ENCODE data around the gene INSC.

The INSC gene

DNA sequence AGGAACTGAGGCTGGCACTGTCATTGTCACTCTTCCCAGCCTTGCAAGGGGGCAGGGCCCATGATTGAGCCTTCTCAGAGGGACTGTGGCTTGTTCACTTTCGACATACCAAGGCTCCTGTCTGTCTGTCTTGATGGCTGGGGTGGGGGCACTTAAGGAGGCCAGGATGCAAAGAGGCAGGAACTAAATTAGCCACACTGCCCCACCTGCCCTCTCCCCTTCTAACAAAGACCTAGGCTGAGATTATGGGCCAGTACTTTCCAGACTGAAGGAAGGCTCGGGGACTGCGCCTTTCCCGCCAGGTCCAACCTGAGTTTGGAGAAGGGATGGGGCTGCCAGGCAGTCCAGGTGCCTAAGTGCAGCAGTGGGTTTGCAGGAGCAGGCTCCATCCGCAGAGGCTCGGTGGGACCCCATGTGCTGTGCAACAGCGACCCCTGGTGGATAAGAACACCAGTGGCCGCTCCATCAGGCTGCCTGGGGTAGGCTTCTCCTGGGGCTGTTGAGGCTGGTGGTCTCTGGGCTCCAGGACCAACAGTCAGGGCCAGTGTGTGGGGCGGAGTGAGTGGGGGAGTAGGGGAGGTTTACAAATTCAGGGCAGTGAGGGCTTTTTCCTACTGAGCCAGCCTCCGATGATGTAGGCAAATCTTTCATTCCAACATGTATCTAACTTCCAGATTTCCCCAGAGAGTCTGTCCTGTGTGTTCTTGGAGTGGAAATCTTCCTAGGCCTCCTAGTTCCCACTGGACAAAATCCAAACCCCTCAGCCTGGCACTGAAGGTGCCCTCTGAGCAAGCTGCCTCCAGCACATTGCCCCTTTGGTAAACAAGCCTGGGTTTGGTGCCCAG is 93.9 kb downstream of the INSC start:
- Histone ChIP-seq H3K27ac (ENCODE audit: low read length) (no peak overlapping the region), H3K9me3 (ENCODE audit: insufficient read depth, low read depth, low read length) (no peaks in the 10 kb centered on the region), H3K36me3 (ENCODE audit: insufficient read depth, low read depth, low read length) (no peaks in the 10 kb centered on the region)

DNA sequence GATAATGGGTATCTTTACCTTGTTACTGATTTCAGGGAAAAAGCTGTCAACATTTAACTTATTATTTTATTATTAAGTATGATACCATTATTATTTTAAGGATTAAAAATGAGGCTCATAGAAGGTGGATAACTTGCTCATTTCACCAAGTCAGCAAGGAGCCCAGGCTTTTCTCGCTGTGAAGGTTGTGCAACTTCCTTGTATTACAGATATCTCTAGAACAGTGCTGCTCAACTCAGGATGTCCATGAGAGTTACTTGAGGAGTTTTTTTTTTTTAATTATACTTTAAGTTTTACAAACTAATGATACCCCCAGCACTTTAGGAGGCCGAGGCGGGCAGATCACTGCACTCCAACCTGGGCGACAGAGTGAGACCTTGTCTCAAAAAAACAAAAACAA is 98.2 kb downstream of the INSC start:
- H3K36me3 ChIP-seq (ENCODE audit: insufficient read depth, low read depth, low read length), result no peaks in the 10 kb centered on the region
- H3K4me1 ChIP-seq (ENCODE audit: insufficient read depth, low read length), result no peaks in the 10 kb centered on the region
- H3K9ac ChIP-seq (ENCODE audit: low read depth, low read length), result no peak overlapping the region
- no peaks in the 10 kb centered on the region for H3K27me3 ChIP-seq (ENCODE audit: insufficient read depth, low read length)
- no peak overlapping the region for H3K4me3 ChIP-seq (ENCODE audit: low read length)
- H3K9me3 ChIP-seq (ENCODE audit: insufficient read depth, low read depth, low read length), result no peaks in the 10 kb centered on the region
- no peak overlapping the region for H3K27ac ChIP-seq (ENCODE audit: low read length)

More for the DNA sequence above, 93.9 kb downstream of the INSC start:
- Histone ChIP-seq H3K27me3 (ENCODE audit: insufficient read depth, low read length) (no peaks in the 10 kb centered on the region), H3K9ac (ENCODE audit: low read depth, low read length) (no peak overlapping the region), H3K4me3 (ENCODE audit: low read length) (no peak overlapping the region), H3K4me1 (ENCODE audit: insufficient read depth, low read length) (no peaks in the 10 kb centered on the region)

DNA sequence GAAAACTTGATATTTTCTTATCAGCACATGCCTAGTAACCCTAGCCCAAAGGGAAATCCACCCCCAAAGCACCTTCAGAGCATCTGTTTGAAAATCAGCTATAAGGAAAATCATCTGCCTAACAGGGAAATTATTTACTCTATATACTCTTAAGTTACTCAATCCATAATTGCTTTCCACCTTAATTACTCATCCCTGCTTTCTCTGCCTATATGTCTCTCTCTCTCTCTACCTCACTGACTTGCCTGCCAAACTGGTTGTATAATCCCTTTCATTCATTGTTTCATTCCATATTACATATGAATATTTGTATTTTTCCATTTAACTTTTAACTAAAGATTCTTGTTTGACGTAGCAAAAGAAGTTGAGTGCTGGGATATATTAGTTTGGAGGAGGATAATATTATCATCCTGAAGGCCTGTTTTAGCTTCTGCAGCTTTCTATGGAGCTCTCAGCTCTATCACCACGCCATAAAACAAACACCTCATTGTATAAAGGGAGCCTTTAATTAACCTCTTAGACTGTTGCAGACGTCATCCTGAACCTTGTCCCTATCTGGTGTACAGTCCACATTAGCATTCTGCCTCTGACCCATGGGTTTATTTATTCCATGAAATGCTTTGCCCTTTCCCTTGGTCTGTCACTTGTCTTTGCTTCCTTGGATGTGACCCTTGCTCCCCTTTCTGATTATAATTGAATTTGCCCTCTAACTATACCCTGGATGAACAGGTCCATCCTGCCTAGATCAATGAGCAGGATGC is 98.9 kb downstream of the INSC start:
- Histone ChIP-seq H3K36me3 (ENCODE audit: insufficient read depth, low read depth, low read length) (no peaks in the 10 kb centered on the region), H3K27ac (ENCODE audit: low read length) (no peak overlapping the region)

DNA sequence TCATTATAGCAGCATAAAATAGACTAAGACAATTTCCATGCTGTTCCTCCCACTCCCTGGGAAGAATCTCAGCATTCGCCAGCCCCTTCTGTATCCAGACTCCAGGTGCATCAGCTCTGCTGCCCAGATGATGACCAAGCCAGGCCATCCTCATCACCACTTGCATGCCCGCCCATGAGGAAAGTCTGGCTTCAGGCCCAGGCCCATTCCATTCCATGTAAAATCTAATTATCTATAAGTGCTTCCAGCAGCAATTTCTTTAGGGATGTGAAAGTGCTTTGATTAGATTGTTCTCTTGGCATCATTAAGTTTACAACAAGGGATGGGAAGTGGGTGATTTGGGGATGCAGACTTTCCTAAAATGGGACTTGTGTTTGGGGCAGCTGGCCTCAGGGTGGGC is 100.3 kb downstream of the INSC start:
- H3K4me1 ChIP-seq (ENCODE audit: insufficient read depth, low read length), result no peaks in the 10 kb centered on the region
- no peaks in the 10 kb centered on the region for H3K9me3 ChIP-seq (ENCODE audit: insufficient read depth, low read depth, low read length)
- H3K27ac ChIP-seq (ENCODE audit: low read length), result no peak overlapping the region
- no peak overlapping the region for H3K4me3 ChIP-seq (ENCODE audit: low read length)
- H3K27me3 ChIP-seq (ENCODE audit: insufficient read depth, low read length), result no peaks in the 10 kb centered on the region
- no peaks in the 10 kb centered on the region for H3K36me3 ChIP-seq (ENCODE audit: insufficient read depth, low read depth, low read length)
- no peak overlapping the region for H3K9ac ChIP-seq (ENCODE audit: low read depth, low read length)

More for the DNA sequence above, 98.9 kb downstream of the INSC start:
- Histone ChIP-seq H3K9me3 (ENCODE audit: insufficient read depth, low read depth, low read length) (no peaks in the 10 kb centered on the region), H3K4me3 (ENCODE audit: low read length) (no peak overlapping the region), H3K4me1 (ENCODE audit: insufficient read depth, low read length) (no peaks in the 10 kb centered on the region), H3K27me3 (ENCODE audit: insufficient read depth, low read length) (no peaks in the 10 kb centered on the region), H3K9ac (ENCODE audit: low read depth, low read length) (no peak overlapping the region)

DNA sequence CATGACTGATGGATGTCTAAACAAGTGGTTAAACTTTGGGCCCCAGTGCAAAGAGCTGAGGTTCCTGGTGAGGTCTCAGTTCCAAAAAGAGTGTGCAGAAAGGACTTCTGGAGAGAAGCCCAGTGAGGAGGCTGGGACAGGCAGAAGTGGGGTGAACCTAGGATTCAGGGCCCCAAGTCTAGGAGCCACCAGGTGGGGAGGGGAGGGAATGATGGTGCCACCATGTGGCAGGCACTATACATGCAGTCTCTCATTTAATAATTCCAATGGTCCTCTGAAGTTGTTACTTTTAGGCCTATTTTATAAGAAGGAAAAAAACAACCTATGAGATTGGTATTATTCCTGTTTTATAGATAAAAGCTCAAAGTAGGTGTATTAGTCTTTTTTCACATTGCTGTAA is 102.0 kb downstream of the INSC start:
- Histone ChIP-seq H3K27ac (ENCODE audit: low read length) (no peak overlapping the region), H3K9ac (ENCODE audit: low read depth, low read length) (no peak overlapping the region), H3K4me1 (ENCODE audit: insufficient read depth, low read length) (no peaks in the 10 kb centered on the region), H3K4me3 (ENCODE audit: low read length) (no peak overlapping the region), H3K36me3 (ENCODE audit: insufficient read depth, low read depth, low read length) (no peaks in the 10 kb centered on the region), H3K27me3 (ENCODE audit: insufficient read depth, low read length) (no peaks in the 10 kb centered on the region), H3K9me3 (ENCODE audit: insufficient read depth, low read depth, low read length) (no peaks in the 10 kb centered on the region)

DNA sequence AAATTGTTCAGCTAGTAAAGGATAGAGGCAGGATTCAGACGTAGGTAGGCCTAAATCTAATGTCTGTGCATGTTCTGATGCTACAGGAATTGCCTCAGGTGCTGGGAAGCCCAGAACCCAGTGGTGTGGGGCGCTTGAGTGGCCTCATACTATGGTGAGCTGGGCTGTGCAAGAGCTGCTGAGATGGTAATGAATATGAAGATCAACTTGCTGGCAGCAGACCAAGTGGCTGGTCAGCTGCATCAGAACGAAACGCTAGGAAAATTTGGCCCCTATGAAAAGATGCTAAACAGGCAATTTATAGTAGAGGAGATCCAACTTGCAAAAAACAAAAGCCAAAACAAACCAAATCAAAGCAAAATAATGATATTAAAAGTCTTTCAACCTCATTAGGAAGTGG is 102.7 kb downstream of the INSC start:
- H3K27me3 ChIP-seq (ENCODE audit: insufficient read depth, low read length), result no peaks in the 10 kb centered on the region
- no peaks in the 10 kb centered on the region for H3K36me3 ChIP-seq (ENCODE audit: insufficient read depth, low read depth, low read length)
- no peak overlapping the region for H3K9ac ChIP-seq (ENCODE audit: low read depth, low read length)
- no peaks in the 10 kb centered on the region for H3K4me1 ChIP-seq (ENCODE audit: insufficient read depth, low read length)
- no peak overlapping the region for H3K4me3 ChIP-seq (ENCODE audit: low read length)
- no peaks in the 10 kb centered on the region for H3K9me3 ChIP-seq (ENCODE audit: insufficient read depth, low read depth, low read length)
- H3K27ac ChIP-seq (ENCODE audit: low read length), result no peak overlapping the region

DNA sequence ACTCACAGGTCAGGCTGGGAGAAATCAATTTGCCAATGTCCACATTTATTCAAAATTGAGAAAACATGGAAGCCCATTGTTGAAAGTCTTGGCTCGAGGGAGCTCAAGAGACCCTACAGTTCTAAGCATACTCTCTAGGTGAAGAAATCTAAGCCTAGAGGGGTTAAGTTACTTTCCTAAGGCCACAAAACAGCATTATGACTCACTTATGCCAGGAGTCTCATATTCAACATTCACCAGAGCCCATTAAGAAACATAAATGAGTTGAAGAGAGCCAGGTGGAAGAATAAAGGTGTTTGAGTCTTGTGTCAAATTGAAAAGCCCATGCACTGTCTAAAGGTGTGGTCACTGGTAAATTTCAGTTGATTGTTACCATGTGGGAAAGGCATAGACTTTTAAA is 108.1 kb downstream of the INSC start:
- no peaks in the 10 kb centered on the region for H3K9me3 ChIP-seq (ENCODE audit: insufficient read depth, low read depth, low read length)
- H3K36me3 ChIP-seq (ENCODE audit: insufficient read depth, low read depth, low read length), result no peaks in the 10 kb centered on the region
- no peak overlapping the region for H3K4me3 ChIP-seq (ENCODE audit: low read length)
- H3K27ac ChIP-seq (ENCODE audit: low read length), result no peak overlapping the region
- H3K9ac ChIP-seq (ENCODE audit: low read depth, low read length), result no peak overlapping the region
- H3K27me3 ChIP-seq (ENCODE audit: insufficient read depth, low read length), result no peaks in the 10 kb centered on the region
- no peaks in the 10 kb centered on the region for H3K4me1 ChIP-seq (ENCODE audit: insufficient read depth, low read length)

DNA sequence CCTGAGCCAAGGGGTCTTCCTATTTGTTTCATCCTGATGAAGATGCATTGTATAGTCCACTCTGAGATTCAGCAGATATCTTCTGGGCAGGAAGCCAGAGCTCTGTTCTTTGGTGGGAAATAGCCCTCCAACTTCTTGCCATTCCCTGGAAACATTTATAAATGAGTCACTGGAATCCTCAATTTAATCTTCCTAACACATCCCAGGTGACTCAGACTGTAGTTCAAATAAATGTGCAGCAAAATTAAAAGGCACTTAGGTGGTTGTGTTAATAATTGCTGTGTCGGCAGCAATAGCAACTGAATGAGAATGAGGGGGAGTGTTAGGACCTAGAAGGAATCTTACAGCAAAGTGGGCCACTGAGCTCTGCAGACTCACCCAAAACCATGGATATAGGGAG is 108.6 kb downstream of the INSC start:
- Histone ChIP-seq H3K27me3 (ENCODE audit: insufficient read depth, low read length) (no peaks in the 10 kb centered on the region), H3K36me3 (ENCODE audit: insufficient read depth, low read depth, low read length) (no peaks in the 10 kb centered on the region), H3K4me1 (ENCODE audit: insufficient read depth, low read length) (no peaks in the 10 kb centered on the region), H3K9ac (ENCODE audit: low read depth, low read length) (no peak overlapping the region), H3K9me3 (ENCODE audit: insufficient read depth, low read depth, low read length) (no peaks in the 10 kb centered on the region), H3K27ac (ENCODE audit: low read length) (no peak overlapping the region), H3K4me3 (ENCODE audit: low read length) (no peak overlapping the region)

DNA sequence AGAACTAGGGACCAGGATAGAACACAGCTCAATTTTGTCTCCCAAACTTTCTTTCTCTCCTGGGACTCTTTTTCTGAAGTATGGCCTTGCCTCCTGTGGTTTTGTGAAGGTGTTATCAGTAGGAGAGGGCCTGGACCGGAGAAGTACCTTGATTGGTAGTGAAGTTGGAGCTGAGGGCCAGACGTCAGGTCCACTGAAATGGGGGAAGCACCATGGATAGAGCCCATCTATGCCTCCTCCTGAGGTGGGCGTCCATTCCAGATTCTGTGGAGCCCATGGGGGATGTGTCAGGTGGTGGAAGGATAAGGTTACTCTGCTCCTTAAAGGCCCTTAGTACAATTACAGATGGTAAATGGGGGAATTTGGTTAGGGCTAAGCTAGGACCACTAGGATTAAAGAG is 109.7 kb downstream of the INSC start:
- Histone ChIP-seq H3K27me3 (ENCODE audit: insufficient read depth, low read length) (no peaks in the 10 kb centered on the region), H3K27ac (ENCODE audit: low read length) (no peak overlapping the region), H3K9ac (ENCODE audit: low read depth, low read length) (no peak overlapping the region)

DNA sequence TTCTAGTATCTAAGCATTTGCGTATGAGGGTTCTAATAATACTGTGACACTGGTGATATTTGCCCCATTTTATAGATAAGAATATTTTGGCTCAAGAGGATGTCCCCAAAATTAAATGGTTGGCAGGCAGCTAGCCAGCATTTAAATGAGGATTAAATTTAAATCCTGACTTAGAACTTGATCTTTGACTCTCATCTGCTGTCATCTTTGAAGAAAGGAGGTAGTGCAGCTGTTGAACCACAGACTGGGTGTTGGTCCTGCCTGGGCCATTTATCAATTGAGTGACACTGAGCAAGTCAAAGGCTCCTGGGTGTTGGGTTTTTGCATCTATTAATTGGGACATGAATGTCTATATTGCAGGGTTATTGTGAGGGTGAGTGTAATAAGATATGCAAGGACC is 112.3 kb downstream of the INSC start:
- H3K9me3 ChIP-seq (ENCODE audit: insufficient read depth, low read depth, low read length), result no peaks in the 10 kb centered on the region
- no peaks in the 10 kb centered on the region for H3K4me1 ChIP-seq (ENCODE audit: insufficient read depth, low read length)
- H3K9ac ChIP-seq (ENCODE audit: low read depth, low read length), result no peak overlapping the region
- H3K27ac ChIP-seq (ENCODE audit: low read length), result no peak overlapping the region
- no peaks in the 10 kb centered on the region for H3K36me3 ChIP-seq (ENCODE audit: insufficient read depth, low read depth, low read length)
- H3K4me3 ChIP-seq (ENCODE audit: low read length), result no peak overlapping the region
- H3K27me3 ChIP-seq (ENCODE audit: insufficient read depth, low read length), result no peaks in the 10 kb centered on the region

More for the DNA sequence above, 109.7 kb downstream of the INSC start:
- H3K9me3 ChIP-seq (ENCODE audit: insufficient read depth, low read depth, low read length), result no peaks in the 10 kb centered on the region
- no peaks in the 10 kb centered on the region for H3K36me3 ChIP-seq (ENCODE audit: insufficient read depth, low read depth, low read length)
- no peak overlapping the region for H3K4me3 ChIP-seq (ENCODE audit: low read length)
- no peaks in the 10 kb centered on the region for H3K4me1 ChIP-seq (ENCODE audit: insufficient read depth, low read length)

DNA sequence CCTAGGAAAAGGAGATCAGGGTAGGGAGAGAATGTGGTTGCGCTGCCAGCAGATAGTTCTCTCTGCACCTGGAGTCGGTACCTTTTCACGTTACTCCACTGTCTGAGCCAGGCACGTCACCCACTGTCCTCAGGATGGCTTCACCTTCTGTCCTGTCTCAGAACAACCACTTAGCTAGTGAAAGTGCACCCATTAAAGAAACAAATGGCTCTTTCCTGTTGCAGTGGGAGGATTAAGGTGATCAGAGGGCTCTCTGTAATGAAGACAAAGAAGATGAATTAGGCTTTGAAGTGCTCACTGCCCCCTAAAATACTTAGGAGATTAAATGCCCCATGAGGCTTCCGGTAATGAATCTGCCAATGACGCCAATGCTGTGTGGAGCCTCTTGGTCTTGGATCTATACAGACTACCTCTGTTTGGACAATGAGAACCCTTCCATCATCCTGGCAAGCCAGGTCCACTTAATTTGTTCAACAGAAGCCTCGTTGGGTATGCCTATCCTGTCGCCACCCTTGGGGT is 113.7 kb downstream of the INSC start:
- no peaks in the 10 kb centered on the region for H3K4me1 ChIP-seq (ENCODE audit: insufficient read depth, low read length)
- no peaks in the 10 kb centered on the region for H3K27me3 ChIP-seq (ENCODE audit: insufficient read depth, low read length)
- no peaks in the 10 kb centered on the region for H3K36me3 ChIP-seq (ENCODE audit: insufficient read depth, low read depth, low read length)
- H3K4me3 ChIP-seq (ENCODE audit: low read length), result no peak overlapping the region
- no peak overlapping the region for H3K27ac ChIP-seq (ENCODE audit: low read length)
- no peak overlapping the region for H3K9ac ChIP-seq (ENCODE audit: low read depth, low read length)
- H3K9me3 ChIP-seq (ENCODE audit: insufficient read depth, low read depth, low read length), result no peaks in the 10 kb centered on the region

DNA sequence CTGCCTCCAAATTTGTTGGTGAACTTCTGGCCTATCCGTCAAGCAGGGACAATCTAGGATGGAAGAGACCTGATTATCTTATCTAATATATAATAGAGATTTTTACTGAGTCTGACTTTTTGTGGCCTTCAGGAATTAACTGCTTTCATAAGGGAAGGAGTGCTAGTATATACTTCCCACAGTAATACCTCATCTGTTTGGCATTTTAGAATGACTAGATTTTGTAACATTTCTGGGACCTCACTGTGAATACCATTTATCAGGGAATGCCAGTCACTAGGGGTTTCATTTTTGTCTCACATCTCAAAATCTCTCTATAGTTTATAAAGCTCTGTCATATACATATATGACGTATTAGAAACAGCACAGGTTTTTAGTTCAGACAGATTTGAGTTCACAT is 114.3 kb downstream of the INSC start:
- Histone ChIP-seq H3K9ac (ENCODE audit: low read depth, low read length) (no peak overlapping the region), H3K27ac (ENCODE audit: low read length) (no peak overlapping the region), H3K4me3 (ENCODE audit: low read length) (no peak overlapping the region), H3K4me1 (ENCODE audit: insufficient read depth, low read length) (no peaks in the 10 kb centered on the region), H3K9me3 (ENCODE audit: insufficient read depth, low read depth, low read length) (no peaks in the 10 kb centered on the region), H3K36me3 (ENCODE audit: insufficient read depth, low read depth, low read length) (no peaks in the 10 kb centered on the region), H3K27me3 (ENCODE audit: insufficient read depth, low read length) (no peaks in the 10 kb centered on the region)
